Nasal cavity respiratory epithelium epithelial cell of viscerocranial mucosa (primary cell): ENCODE measurements around the gene CD99L2. TPM values are rescaled to one million over a fixed set of nuclear protein-coding genes. Genes with fewer than 3 reads are reported as not detected.

ENCODE experiments used
- total RNA-seq: library from RNA; depleted of rRNA; stranded (reverse); fragments of >200 nt; gene quantifications from 2 replicates; pipeline ENCODE4 v1.2.3, GENCODE V29; 2014

CD99L2 gene, protein sequence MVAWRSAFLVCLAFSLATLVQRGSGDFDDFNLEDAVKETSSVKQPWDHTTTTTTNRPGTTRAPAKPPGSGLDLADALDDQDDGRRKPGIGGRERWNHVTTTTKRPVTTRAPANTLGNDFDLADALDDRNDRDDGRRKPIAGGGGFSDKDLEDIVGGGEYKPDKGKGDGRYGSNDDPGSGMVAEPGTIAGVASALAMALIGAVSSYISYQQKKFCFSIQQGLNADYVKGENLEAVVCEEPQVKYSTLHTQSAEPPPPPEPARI
- total RNA-seq, result 6.2 and 15.2 TPM in 2 replicates

GRCh38 chrX:150898343-150899190 lies at the start of gene CD99L2:
CD99L2 (minus strand) TSS chrX:150898668; CDS start chrX:150898588, 80 bp downstream.

Other genes starting within 250 kb of the CD99L2 start
- gene MTMR1, start 205.3 kb downstream of the CD99L2 start, total RNA-seq, result 12.0 and 32.8 TPM in 2 replicates
- 22.9 and 29.0 TPM in 2 replicates for gene HMGB3, start 84.7 kb upstream of the CD99L2 start, total RNA-seq